ENCODE results near the gene SP9. TPM values are rescaled to one million over a fixed set of nuclear protein-coding genes. Genes with fewer than 3 reads are reported as not detected.
"Not testable (repeated sequence)": the region's sequence is repeated elsewhere in the genome, so short reads cannot be mapped to it uniquely, and the experiment has no call there.

Gene SP9
- total and polyA plus RNA-seq, 12 donors, result 0.09 TPM; not detected in 11

DNA sequence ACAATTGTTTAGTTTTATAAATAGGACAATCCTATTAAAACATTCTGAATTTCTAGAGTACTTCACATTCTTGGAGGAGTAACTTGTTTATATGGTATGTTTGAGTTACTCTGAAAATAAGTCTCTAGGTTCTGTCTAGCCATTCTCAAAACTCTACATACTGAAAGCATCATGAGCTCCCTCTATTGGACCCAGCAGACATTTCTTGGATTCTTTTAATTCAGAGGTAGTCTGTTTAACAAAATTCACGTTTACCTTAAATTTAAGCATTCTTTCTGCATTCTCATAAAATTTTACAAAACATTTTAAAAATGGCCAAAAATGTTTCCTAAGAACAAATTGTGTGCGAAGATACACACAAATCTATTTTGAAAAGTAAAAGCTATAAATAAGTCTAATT, 15.3 kb downstream of the SP9 start:
- H3K9me3 ChIP-seq, result no peaks in the 10 kb centered on the region
- no peak overlapping the region for H3K27ac ChIP-seq
- H3K4me1 ChIP-seq, result peaks cover 0 to 4% (median 0%) of the 10 kb centered on the region in 9 donors
- 84% methylated on average over 2 of the region's 2 CpGs for WGBS, 2 donors
- H3K27me3 ChIP-seq, result peaks cover 0 to 18% (median 2%) of the 10 kb centered on the region in 7 donors
- intact Hi-C loops (cut with DNase I), result no loop called here
- H3K4me3 ChIP-seq, result no peak overlapping the region
- ATAC-seq, result no peak
- DNase-seq, result no peak
- TF ChIP-seq CTCF (IDR thresholded peaks at IDR 0.05), result peak in 5 of 9 donors; percentile 13 to 40 (median 28)
- peaks cover 0 to 64% (median 16%) of the 10 kb centered on the region in 9 donors for H3K36me3 ChIP-seq

DNA sequence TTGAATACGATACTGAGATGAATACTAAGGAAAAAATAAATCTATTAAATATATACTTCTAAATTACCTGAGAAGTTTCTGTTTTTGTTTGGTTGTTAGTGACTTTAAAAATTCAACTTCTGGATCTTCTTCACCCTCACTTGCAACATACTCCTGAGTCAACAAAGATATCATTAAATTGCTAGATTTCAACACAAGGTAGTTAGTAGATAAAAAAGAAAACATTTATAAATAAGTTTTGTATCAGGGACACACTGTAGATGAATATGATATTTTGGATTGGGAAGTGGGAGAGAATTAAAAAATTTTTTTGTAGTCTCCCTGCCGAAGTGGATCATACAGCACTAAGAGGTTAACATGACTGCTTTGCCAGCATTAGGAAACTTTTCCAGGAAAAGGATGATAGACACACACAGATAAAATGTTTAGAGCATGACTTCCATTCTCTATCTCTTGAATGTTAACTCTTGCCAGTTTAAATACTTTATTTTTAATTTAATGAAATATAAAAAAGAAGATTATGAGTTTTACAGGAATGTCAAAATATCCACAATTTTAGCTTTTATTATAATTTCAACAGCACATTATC, 15.9 kb downstream of the SP9 start:
- Histone ChIP-seq H3K27ac (no peak overlapping the region), H3K4me1 (no peaks in the 10 kb centered on the region), H3K27me3 (peaks cover 0 to 11% (median 0%) of the 10 kb centered on the region in 7 donors), H3K4me3 (no peak overlapping the region), H3K9me3 (no peaks in the 10 kb centered on the region), H3K36me3 (peaks cover 0 to 67% (median 16%) of the 10 kb centered on the region in 9 donors)
- 80 to 87% methylated on average over 2 of the region's 2 CpGs for WGBS, 2 donors
- ATAC-seq, result no peak
- intact Hi-C loops (cut with DNase I), result no loop called here
- no peak for TF ChIP-seq CTCF (IDR thresholded peaks at IDR 0.05)
- DNase-seq, result no peak

DNA sequence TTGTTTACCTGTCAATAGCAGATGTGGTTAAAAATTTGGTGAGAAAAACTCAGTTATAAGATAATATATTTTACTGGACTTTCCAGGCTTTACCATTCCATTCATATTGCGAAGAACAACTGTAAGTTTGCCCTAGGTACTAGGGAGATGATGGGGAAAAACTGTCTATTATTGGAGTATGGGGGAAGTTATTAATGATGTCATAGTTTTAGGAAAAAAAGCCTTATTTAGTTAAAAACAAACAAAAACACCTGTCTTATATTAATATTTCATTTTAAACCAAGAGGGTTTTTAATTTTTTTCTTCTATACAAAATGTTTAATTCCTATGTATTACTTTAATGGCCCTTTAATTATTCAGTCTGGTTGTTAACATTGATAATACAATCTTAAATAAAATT, 18.2 kb downstream of the SP9 start:
- H3K36me3 ChIP-seq, result peaks cover 0 to 68% (median 11%) of the 10 kb centered on the region in 9 donors
- H3K27me3 ChIP-seq, result no peaks in the 10 kb centered on the region
- H3K4me3 ChIP-seq, result no peak overlapping the region
- H3K9me3 ChIP-seq, result no peaks in the 10 kb centered on the region
- WGBS, 2 donors, result 99 to 100% methylated on average over 1 of the region's 1 CpG
- intact Hi-C loops (cut with DNase I), result no loop called here
- no peak for TF ChIP-seq CTCF (IDR thresholded peaks at IDR 0.05)
- H3K4me1 ChIP-seq, result no peaks in the 10 kb centered on the region
- no peak overlapping the region for H3K27ac ChIP-seq
- DNase-seq, result no peak
- no peak for ATAC-seq

- intact Hi-C loops (cut with DNase I), result no loop called here
- WGBS, 2 donors, result 89 to 93% methylated on average over 2 of the region's 2 CpGs
- DNase-seq, result no peak
- H3K36me3 ChIP-seq, result peaks cover 0 to 63% (median 6%) of the 10 kb centered on the region in 9 donors
- H3K9me3 ChIP-seq, result peaks cover 0 to 5% (median 0%) of the 10 kb centered on the region in 11 donors
- TF ChIP-seq CTCF (IDR thresholded peaks at IDR 0.05), result no peak
- H3K4me1 ChIP-seq, result no peaks in the 10 kb centered on the region
- no peak for ATAC-seq
- no peak overlapping the region for H3K4me3 ChIP-seq
- no peaks in the 10 kb centered on the region for H3K27me3 ChIP-seq
- H3K27ac ChIP-seq, result no peak overlapping the region
These were observed 21.6 kb downstream of the SP9 start for GRCh38 chr2:174356347-174356746.

- DNase-seq; H3K27me3 ChIP-seq; H3K4me3 ChIP-seq; intact Hi-C loops (cut with DNase I); H3K27ac ChIP-seq; H3K4me1 ChIP-seq; ATAC-seq: not testable (repeated sequence)
- 97 to 98% methylated on average over 4 of the region's 4 CpGs for whole genome bisulfite sequencing, 2 donors
- Histone ChIP-seq H3K36me3 (peaks cover 0 to 78% (median 6%) of the 10 kb centered on the region in 9 donors), H3K9me3 (peaks cover 0 to 10% (median 0%) of the 10 kb centered on the region in 11 donors)
These were observed 24.9 kb downstream of the SP9 start for GRCh38 chr2:174359663-174360062.

Data from heart right ventricle (tissue), 16 donors.